ENCODE measurements around the gene DPPA5. TPM values are rescaled to one million over a fixed set of nuclear protein-coding genes. Genes with fewer than 3 reads are reported as not detected.
"Not testable (repeated sequence)": the region's sequence is repeated elsewhere in the genome, so short reads cannot be mapped to it uniquely, and the experiment has no call there.

Gene DPPA5
- total RNA-seq (2014; rRNA removed; shearing (Covaris generic)), result not detected in 2 replicates

- DNase-seq (ENCODE audit: low spot score), result no peak
Measured at GRCh38 chr6:73353636-73354593, at the start of gene DPPA5. Gene DPPA5 (minus strand): TSS chr6:73354276. CDS start chr6:73354225, 51 bp downstream.

GRCh38 chr6:73400656-73401055 lies 46.6 kb upstream of the DPPA5 start:
- DNase-seq (ENCODE audit: low spot score), result no peak

GRCh38 chr6:73395875-73396274 lies 41.8 kb upstream of the DPPA5 start:
- no peak for DNase-seq (ENCODE audit: low spot score)

- DNase-seq (ENCODE audit: low spot score), result no peak
Measured at GRCh38 chr6:73394577-73395354, 40.7 kb upstream of the DPPA5 start, which contains the start of gene DDX43. Gene DDX43 (plus strand): TSS chr6:73394828. CDS start chr6:73394906, 78 bp downstream.

- DNase-seq (ENCODE audit: low spot score), result no peak
Measured at GRCh38 chr6:73393278-73393677, 39.2 kb upstream of the DPPA5 start.

GRCh38 chr6:73392188-73392587 lies 38.1 kb upstream of the DPPA5 start:
- not testable (repeated sequence) for DNase-seq (ENCODE audit: low spot score)

GRCh38 chr6:73391675-73392074 lies 37.6 kb upstream of the DPPA5 start:
- no peak for DNase-seq (ENCODE audit: low spot score)

- DNase-seq (ENCODE audit: low spot score), result no peak
Measured at GRCh38 chr6:73389854-73390253, 35.8 kb upstream of the DPPA5 start.

- DNase-seq (ENCODE audit: low spot score), result peak; percentile 59
Measured at GRCh38 chr6:73388800-73389512, 34.9 kb upstream of the DPPA5 start.

- no peak for DNase-seq (ENCODE audit: low spot score)
Measured at GRCh38 chr6:73388433-73388799, 34.3 kb upstream of the DPPA5 start.

GRCh38 chr6:73382462-73383113 lies 28.5 kb upstream of the DPPA5 start:
- peak; percentile 9 for DNase-seq (ENCODE audit: low spot score)

GRCh38 chr6:73381531-73381930 lies 27.5 kb upstream of the DPPA5 start:
- not testable (repeated sequence) for DNase-seq (ENCODE audit: low spot score)

- DNase-seq (ENCODE audit: low spot score), result no peak
Measured at GRCh38 chr6:73377225-73377624, 23.1 kb upstream of the DPPA5 start.

GRCh38 chr6:73375216-73375615 lies 21.1 kb upstream of the DPPA5 start:
- no peak for DNase-seq (ENCODE audit: low spot score)

- no peak for DNase-seq (ENCODE audit: low spot score)
Measured at GRCh38 chr6:73372516-73372915, 18.4 kb upstream of the DPPA5 start.

GRCh38 chr6:73371984-73372383 lies 17.9 kb upstream of the DPPA5 start:
- DNase-seq (ENCODE audit: low spot score), result no peak

GRCh38 chr6:73369563-73369962 lies 15.5 kb upstream of the DPPA5 start, which contains the start of gene OOEP:
Gene OOEP (minus strand): TSS chr6:73369897. CDS start chr6:73369792, 105 bp downstream.
- no peak for DNase-seq (ENCODE audit: low spot score)

GRCh38 chr6:73369157-73369556 lies 15.1 kb upstream of the DPPA5 start:
- DNase-seq (ENCODE audit: low spot score), result no peak

GRCh38 chr6:73368675-73369074 lies 14.6 kb upstream of the DPPA5 start:
- no peak for DNase-seq (ENCODE audit: low spot score)

GRCh38 chr6:73367761-73368355 lies 13.8 kb upstream of the DPPA5 start:
- DNase-seq (ENCODE audit: low spot score), result no peak

- no peak for DNase-seq (ENCODE audit: low spot score)
Measured at GRCh38 chr6:73364549-73364948, 10.5 kb upstream of the DPPA5 start.
